ENCODE results near the gene MED23. TPM values are rescaled to one million over a fixed set of nuclear protein-coding genes. Genes with fewer than 3 reads are reported as not detected.
A peak's percentile ranks its signal among the peaks of the same experiment; 100 is the strongest.

MED23 gene
- total RNA-seq, 1 experiment from 2014 or later, result 21.3 TPM

GRCh38 chr6:131638013-131638412 lies 10.0 kb upstream of the MED23 start:
- H3K4me1 ChIP-seq (replicated peaks; ENCODE audit: insufficient read depth), result no peaks in the 10 kb centered on the region
- TF ChIP-seq CTCF (conservative IDR thresholded peaks at IDR 0.05), result no peak
- no peak for TF ChIP-seq EZH2 (IDR thresholded peaks at IDR 0.05; ENCODE audit: low read depth)
- ChIA-PET POLR2A (ENCODE audit: unreplicated experiment) (no interaction called here), CTCF (interaction anchor here (1.3 kb wide), 1 partner anchor 10 kb away, joined by 4 read pairs; the partner anchor contains the start of gene MED23)
- no peaks in the 10 kb centered on the region for H3K9me3 ChIP-seq (ENCODE audit: insufficient read depth, low read depth)
- H3K4me3 ChIP-seq, result no peak overlapping the region
- no peaks in the 10 kb centered on the region for H3F3A ChIP-seq (ENCODE audit: insufficient read depth, low read depth)
- H4K20me1 ChIP-seq (ENCODE audit: insufficient read depth), result no peaks in the 10 kb centered on the region
- no peaks in the 10 kb centered on the region for H3K79me2 ChIP-seq (ENCODE audit: low read depth)
- H3K9me2 ChIP-seq (ENCODE audit: insufficient read depth), result no peaks in the 10 kb centered on the region; the same call in 1 of the 2 replicates
- no peak for DNase-seq
- no peaks in the 10 kb centered on the region for H3K27me3 ChIP-seq (ENCODE audit: insufficient read depth, low read depth)
- H3K27ac ChIP-seq, result no peak overlapping the region
- no peaks in the 10 kb centered on the region for H3K36me3 ChIP-seq (ENCODE audit: low read depth)
- intact Hi-C loops (cut with micrococcal nuclease; ENCODE audit: unreplicated experiment), result no loop called here
- H2AFZ ChIP-seq, result 0 out of 2 replicates have a peak overlapping the region, but pooled peaks have one; percentile 56
- no peak overlapping the region for H3K4me2 ChIP-seq
- BruUV-seq (replicated peaks), result no TSS peak

- H3K4me2 ChIP-seq, result no peak within 1 kb of the TSS
- H3F3A ChIP-seq (ENCODE audit: insufficient read depth, low read depth), result no peaks in the 10 kb centered on the region
- H4K20me1 ChIP-seq (ENCODE audit: insufficient read depth), result no peaks in the 10 kb centered on the region
- CTCF ChIA-PET, result no interaction called here
- no peaks in the 10 kb centered on the region for H3K4me1 ChIP-seq (replicated peaks; ENCODE audit: insufficient read depth)
- 0 out of 2 replicates have a peak within 1 kb of the TSS, but pooled peaks have one; percentile 56 for H2AFZ ChIP-seq
- H3K27ac ChIP-seq, result no peak within 1 kb of the TSS
- no peaks in the 10 kb centered on the region for H3K9me3 ChIP-seq (ENCODE audit: insufficient read depth, low read depth)
- BruUV-seq (replicated peaks), result no TSS peak
- no peaks in the 10 kb centered on the region for H3K79me2 ChIP-seq (ENCODE audit: low read depth)
- TF ChIP-seq EZH2 (IDR thresholded peaks at IDR 0.05; ENCODE audit: low read depth), result no peak
- no peak for TF ChIP-seq CTCF (conservative IDR thresholded peaks at IDR 0.05)
- H3K9me2 ChIP-seq (ENCODE audit: insufficient read depth), result no peaks in the 10 kb centered on the region; the same call in 1 of the 2 replicates
- H3K4me3 ChIP-seq, result no peak within 1 kb of the TSS
- H3K27me3 ChIP-seq (ENCODE audit: insufficient read depth, low read depth), result no peaks in the 10 kb centered on the region
- intact Hi-C loops (cut with micrococcal nuclease; ENCODE audit: unreplicated experiment), result no loop called here
- POLR2A ChIA-PET (ENCODE audit: unreplicated experiment), result no interaction called here
- H3K36me3 ChIP-seq (ENCODE audit: low read depth), result no peaks in the 10 kb centered on the region
- no peak for DNase-seq
Observed at GRCh38 chr6:131636880-131637792, 9.1 kb upstream of the MED23 start, which contains the start of gene ENPP3. TSS of gene ENPP3 (plus strand) at chr6:131637302. CDS start at chr6:131637385, 83 bp downstream.

- intact Hi-C loops (cut with micrococcal nuclease; ENCODE audit: unreplicated experiment), result no loop called here
Observed at GRCh38 chr6:131635384-131636340, 7.6 kb upstream of the MED23 start.

More at GRCh38 chr6:131635384-131636340, 7.6 kb upstream of the MED23 start:
- Histone ChIP-seq H2AFZ (no peak overlapping the region), H3K36me3 (ENCODE audit: low read depth) (no peaks in the 10 kb centered on the region), H4K20me1 (ENCODE audit: insufficient read depth) (no peaks in the 10 kb centered on the region), H3K4me1 (replicated peaks; ENCODE audit: insufficient read depth) (0 out of 2 replicates have a peak, but pooled peaks cover 11% of the 10 kb centered on the region), H3K79me2 (ENCODE audit: low read depth) (no peaks in the 10 kb centered on the region), H3F3A (ENCODE audit: insufficient read depth, low read depth) (no peaks in the 10 kb centered on the region), H3K27me3 (ENCODE audit: insufficient read depth, low read depth) (no peaks in the 10 kb centered on the region), H3K4me2 (no peak overlapping the region), H3K27ac (no peak overlapping the region), H3K4me3 (no peak overlapping the region), H3K9me2 (ENCODE audit: insufficient read depth) (no peaks in the 10 kb centered on the region; the same call in 1 of the 2 replicates), H3K9me3 (ENCODE audit: insufficient read depth, low read depth) (no peaks in the 10 kb centered on the region)
- POLR2A ChIA-PET (ENCODE audit: unreplicated experiment), result no interaction called here
- DNase-seq, result no peak
- TF ChIP-seq CTCF (conservative IDR thresholded peaks at IDR 0.05) (no peak), EZH2 (IDR thresholded peaks at IDR 0.05; ENCODE audit: low read depth) (no peak)
- no TSS peak for BruUV-seq (replicated peaks)
- CTCF ChIA-PET, result no interaction called here

All from PC-9 (cell line).